ENCODE data around the gene BIRC5.

The BIRC5 gene

GRCh38 chr17:78183916-78184315 is 30.1 kb upstream of the BIRC5 start:
- no peak for DNase-seq (ENCODE audit: low read depth in 2 of 2)

- no peak for DNase-seq (ENCODE audit: low read depth in 2 of 2)
Observed at GRCh38 chr17:78184351-78184750, 29.7 kb upstream of the BIRC5 start.

GRCh38 chr17:78184868-78185267 is 29.2 kb upstream of the BIRC5 start:
- no peak for DNase-seq (ENCODE audit: low read depth in 2 of 2)

GRCh38 chr17:78185981-78186691 is 27.9 kb upstream of the BIRC5 start:
- no peak for DNase-seq (ENCODE audit: low read depth in 2 of 2)

- DNase-seq (ENCODE audit: low read depth in 2 of 2): peak; percentile 56 to 57
Observed at GRCh38 chr17:78186692-78187595, 27.1 kb upstream of the BIRC5 start, which contains the start of the genes AFMID and TK1. TSS of gene AFMID (plus strand) at chr17:78187362. CDS start at chr17:78187371, 9 bp downstream. TSS of gene TK1 (minus strand) at chr17:78187052. CDS start at chr17:78186994, 58 bp downstream.

GRCh38 chr17:78196716-78197115 is 17.3 kb upstream of the BIRC5 start:
- no peak for DNase-seq (ENCODE audit: low read depth in 2 of 2)

GRCh38 chr17:78197147-78197832 is 16.8 kb upstream of the BIRC5 start:
- DNase-seq (ENCODE audit: low read depth in 2 of 2): no peak

GRCh38 chr17:78200451-78200850 is 13.6 kb upstream of the BIRC5 start:
- no peak for DNase-seq (ENCODE audit: low read depth in 2 of 2)

- no peak for DNase-seq (ENCODE audit: low read depth in 2 of 2)
Observed at GRCh38 chr17:78202666-78203065, 11.4 kb upstream of the BIRC5 start.

GRCh38 chr17:78204387-78205123 is 9.5 kb upstream of the BIRC5 start:
- DNase-seq (ENCODE audit: low read depth in 2 of 2): no peak

GRCh38 chr17:78205124-78205775 is 8.8 kb upstream of the BIRC5 start:
- DNase-seq (ENCODE audit: low read depth in 2 of 2): no peak

GRCh38 chr17:78206298-78206697 is 7.8 kb upstream of the BIRC5 start:
- no peak for DNase-seq (ENCODE audit: low read depth in 2 of 2)

GRCh38 chr17:78208486-78208885 is 5.6 kb upstream of the BIRC5 start:
- DNase-seq (ENCODE audit: low read depth in 2 of 2): no peak

- DNase-seq (ENCODE audit: low read depth in 2 of 2): no peak
Observed at GRCh38 chr17:78210111-78210510, 3.9 kb upstream of the BIRC5 start.

GRCh38 chr17:78211032-78211431 is 3.0 kb upstream of the BIRC5 start:
- DNase-seq (ENCODE audit: low read depth in 2 of 2): no peak

GRCh38 chr17:78214706-78215061 is 631 bp downstream of the BIRC5 start:
- no peak for DNase-seq (ENCODE audit: low read depth in 2 of 2)

- DNase-seq (ENCODE audit: low read depth in 2 of 2): no peak
Observed at GRCh38 chr17:78219396-78220150, 5.5 kb downstream of the BIRC5 start.

- no peak for DNase-seq (ENCODE audit: low read depth in 2 of 2)
Observed at GRCh38 chr17:78223061-78223460, 9.0 kb downstream of the BIRC5 start.

- DNase-seq (ENCODE audit: low read depth in 2 of 2): no peak
Observed at GRCh38 chr17:78223765-78224164, 9.7 kb downstream of the BIRC5 start.

Data from stimulated activated CD8-positive, alpha-beta memory T cell treated with anti-CD3 and anti-CD28 coated beads, Interleukin-2, amount 100 ng/mL, for 1 hour (primary cell).